ENCODE measurements around the gene SNAPC2. TPM values are rescaled to one million over a fixed set of nuclear protein-coding genes. Genes with fewer than 3 reads are reported as not detected.

SNAPC2 gene
- total RNA-seq, 6 experiments from 2014 or later, result 22.3 to 27.1 (median 25.2) TPM

GRCh38 chr19:7925171-7925851 is 5.2 kb downstream of the SNAPC2 start:
- H3K4me3 Mint-ChIP-seq, result peak overlapping the region; percentile 83
- H3K27ac Mint-ChIP-seq, result peak overlapping the region; percentile 72
- peaks cover 4% of the 10 kb centered on the region for H3K36me3 Mint-ChIP-seq (ENCODE audit: low read depth)
- peak; percentile 47 for DNase-seq
- H3K9me3 Mint-ChIP-seq, result no peaks in the 10 kb centered on the region
- peaks cover 2% of the 10 kb centered on the region for H3K27me3 Mint-ChIP-seq (ENCODE audit: insufficient read depth)
- TF ChIP-seq, protein P1, sequence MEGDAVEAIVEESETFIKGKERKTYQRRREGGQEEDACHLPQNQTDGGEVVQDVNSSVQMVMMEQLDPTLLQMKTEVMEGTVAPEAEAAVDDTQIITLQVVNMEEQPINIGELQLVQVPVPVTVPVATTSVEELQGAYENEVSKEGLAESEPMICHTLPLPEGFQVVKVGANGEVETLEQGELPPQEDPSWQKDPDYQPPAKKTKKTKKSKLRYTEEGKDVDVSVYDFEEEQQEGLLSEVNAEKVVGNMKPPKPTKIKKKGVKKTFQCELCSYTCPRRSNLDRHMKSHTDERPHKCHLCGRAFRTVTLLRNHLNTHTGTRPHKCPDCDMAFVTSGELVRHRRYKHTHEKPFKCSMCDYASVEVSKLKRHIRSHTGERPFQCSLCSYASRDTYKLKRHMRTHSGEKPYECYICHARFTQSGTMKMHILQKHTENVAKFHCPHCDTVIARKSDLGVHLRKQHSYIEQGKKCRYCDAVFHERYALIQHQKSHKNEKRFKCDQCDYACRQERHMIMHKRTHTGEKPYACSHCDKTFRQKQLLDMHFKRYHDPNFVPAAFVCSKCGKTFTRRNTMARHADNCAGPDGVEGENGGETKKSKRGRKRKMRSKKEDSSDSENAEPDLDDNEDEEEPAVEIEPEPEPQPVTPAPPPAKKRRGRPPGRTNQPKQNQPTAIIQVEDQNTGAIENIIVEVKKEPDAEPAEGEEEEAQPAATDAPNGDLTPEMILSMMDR (IDR thresholded peaks at IDR 0.05), result peak; percentile 98
- peaks cover 23% of the 10 kb centered on the region for H3K4me1 Mint-ChIP-seq (ENCODE audit: low read depth)

- Mint-ChIP-seq H3K36me3 (ENCODE audit: low read depth) (peaks cover 4% of the 10 kb centered on the region), H3K27ac (peak within 1 kb of the TSS; percentile 72), H3K4me1 (ENCODE audit: low read depth) (peaks cover 23% of the 10 kb centered on the region), H3K9me3 (no peaks in the 10 kb centered on the region), H3K27me3 (ENCODE audit: insufficient read depth) (peaks cover 2% of the 10 kb centered on the region), H3K4me3 (peak within 1 kb of the TSS; percentile 83)
- TF ChIP-seq, protein P1 (IDR thresholded peaks at IDR 0.05), result 0 out of 2 replicates have a peak, but pooled peaks have one; percentile 27
- DNase-seq, result no peak
Measured at GRCh38 chr19:7926021-7926726, 6.0 kb downstream of the SNAPC2 start, which contains the start of gene CTXN1. Gene CTXN1 (minus strand): TSS chr19:7926135. CDS start chr19:7925538, 597 bp downstream.

DNA sequence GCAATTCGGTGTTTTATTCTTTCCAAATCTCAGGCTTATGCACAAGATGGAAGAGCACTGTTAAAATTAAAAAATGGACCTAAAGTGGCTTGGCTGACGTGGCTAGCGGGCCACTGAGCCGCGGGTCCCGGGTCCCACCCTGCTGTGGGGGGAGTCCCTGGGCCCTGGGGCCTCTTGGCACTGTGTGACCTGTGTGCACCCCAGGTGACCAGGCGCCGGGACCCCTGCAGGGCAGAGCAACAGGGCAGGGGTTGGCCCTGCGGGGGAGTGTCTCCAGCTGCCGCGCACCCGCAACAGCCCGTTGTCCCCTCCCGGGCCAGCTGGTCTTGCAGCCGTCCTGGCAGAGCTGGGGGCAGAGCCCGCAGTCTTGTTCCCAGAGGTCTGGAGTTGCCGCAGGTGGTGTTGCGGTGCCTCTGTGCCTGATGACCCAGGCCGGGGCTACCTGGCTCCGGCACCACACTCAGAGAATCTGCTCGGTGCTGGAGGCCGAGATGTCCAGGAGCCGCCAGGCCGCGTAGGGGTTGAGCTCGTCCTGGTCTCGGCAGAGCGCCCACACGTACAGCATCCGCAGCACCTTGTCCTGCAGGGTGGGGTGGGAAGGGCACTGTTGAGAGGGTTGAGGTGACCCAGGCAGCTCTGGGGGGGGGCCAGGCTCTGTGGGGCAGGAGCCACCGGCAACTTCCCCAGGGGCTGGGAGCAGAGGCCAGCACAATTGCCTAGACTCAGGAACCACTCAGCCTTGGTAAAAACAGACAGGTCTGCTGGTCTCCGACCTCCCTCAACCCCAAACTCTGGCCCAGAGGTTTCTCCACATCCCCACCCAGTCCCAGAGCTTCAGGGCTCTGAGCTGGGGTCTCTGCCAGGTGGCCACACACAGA is 6.8 kb downstream of the SNAPC2 start:
- Mint-ChIP-seq H3K9me3 (no peaks in the 10 kb centered on the region), H3K27me3 (ENCODE audit: insufficient read depth) (peaks cover 2% of the 10 kb centered on the region), H3K4me1 (ENCODE audit: low read depth) (peaks cover 23% of the 10 kb centered on the region), H3K4me3 (peak overlapping the region; percentile 72), H3K27ac (peak overlapping the region; percentile 38), H3K36me3 (ENCODE audit: low read depth) (peaks cover 4% of the 10 kb centered on the region)
- TF ChIP-seq, protein P1 (IDR thresholded peaks at IDR 0.05), result no peak
- DNase-seq, result no peak

GRCh38 chr19:7927605-7928333 is 7.6 kb downstream of the SNAPC2 start:
- Mint-ChIP-seq H3K27ac (peak overlapping the region; percentile 98), H3K4me1 (ENCODE audit: low read depth) (peaks cover 23% of the 10 kb centered on the region), H3K27me3 (ENCODE audit: insufficient read depth) (peaks cover 2% of the 10 kb centered on the region), H3K4me3 (peak overlapping the region; percentile 75), H3K36me3 (ENCODE audit: low read depth) (peaks cover 4% of the 10 kb centered on the region), H3K9me3 (no peaks in the 10 kb centered on the region)
- TF ChIP-seq, protein P1 (IDR thresholded peaks at IDR 0.05), result no peak
- DNase-seq, result no peak

DNA sequence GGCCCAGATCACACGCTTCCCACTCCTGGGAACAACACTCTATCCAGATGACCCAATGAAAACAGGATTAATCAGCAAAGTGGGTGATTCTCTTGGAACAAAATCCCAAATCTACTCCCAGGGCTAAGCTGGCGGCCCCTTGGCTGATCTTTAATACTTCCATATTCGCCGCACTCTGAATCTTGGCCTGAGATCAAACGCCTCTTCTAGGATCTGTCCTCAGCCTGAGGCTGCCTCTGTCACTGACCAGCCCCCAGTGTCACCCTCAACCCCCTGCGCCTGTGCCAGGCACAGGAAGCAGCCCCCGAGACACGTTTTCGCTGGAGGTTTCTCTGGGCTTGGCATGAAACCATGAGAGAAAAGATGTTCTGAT is 8.2 kb downstream of the SNAPC2 start:
- peaks cover 2% of the 10 kb centered on the region for H3K27me3 Mint-ChIP-seq (ENCODE audit: insufficient read depth)
- TF ChIP-seq, protein P1 (IDR thresholded peaks at IDR 0.05), result no peak
- H3K36me3 Mint-ChIP-seq (ENCODE audit: low read depth), result peaks cover 4% of the 10 kb centered on the region
- no peak for DNase-seq
- no peaks in the 10 kb centered on the region for H3K9me3 Mint-ChIP-seq
- peak overlapping the region; percentile 75 for H3K4me3 Mint-ChIP-seq
- peak overlapping the region; percentile 98 for H3K27ac Mint-ChIP-seq
- H3K4me1 Mint-ChIP-seq (ENCODE audit: low read depth), result peaks cover 23% of the 10 kb centered on the region
